ENCODE results near the gene TAS2R4. TPM values are rescaled to one million over a fixed set of nuclear protein-coding genes. Genes with fewer than 3 reads are reported as not detected.

Gene TAS2R4
- total RNA-seq, 1 experiment from 2014 or later = 0.66 TPM

- Histone ChIP-seq H3K4me1 (ENCODE audit: insufficient read depth, low read length) (no peaks in the 10 kb centered on the region), H3K79me1 (ENCODE audit: insufficient read depth, low read depth, low read length, poor library complexity, severe bottlenecking) (no peaks in the 10 kb centered on the region), H3K4me2 (ENCODE audit: insufficient read depth, insufficient read length, low read length) (no peak overlapping the region), H3K27ac (ENCODE audit: insufficient read length, low read depth, low read length) (no peak overlapping the region), H3K9ac (ENCODE audit: extremely low read depth, insufficient read length, low read length) (no peak overlapping the region), H3K9me3 (ENCODE audit: control insufficient read depth, low read depth, low read length) (peaks cover 22% of the 10 kb centered on the region), H3K79me2 (ENCODE audit: insufficient read depth, low read length) (no peaks in the 10 kb centered on the region), H2BK20ac (ENCODE audit: low read depth, low read length, poor library complexity, severe bottlenecking) (no peak overlapping the region), H3K14ac (ENCODE audit: insufficient read depth, low read length) (no peak overlapping the region), H2AFZ (ENCODE audit: low read length) (no peak overlapping the region), H4K5ac (ENCODE audit: insufficient read length, low read depth, low read length) (no peak overlapping the region), H3K23me2 (ENCODE audit: insufficient read length, low read depth, low read length, poor library complexity, severe bottlenecking) (no peaks in the 10 kb centered on the region), H2AK5ac (ENCODE audit: insufficient read length, low read length) (no peak overlapping the region), H3K18ac (ENCODE audit: insufficient read length, low read depth, low read length) (no peak overlapping the region), H4K91ac (ENCODE audit: insufficient read length, low read depth, low read length) (no peak overlapping the region), H2BK12ac (ENCODE audit: insufficient read length, low read depth, low read length) (no peak overlapping the region), H2BK120ac (ENCODE audit: low read depth, low read length, poor library complexity, severe bottlenecking) (no peak overlapping the region), H3T11ph (ENCODE audit: low read length) (no peak overlapping the region), H4K20me1 (ENCODE audit: control insufficient read depth, insufficient read depth, insufficient read length) (no peaks in the 10 kb centered on the region), H3K27me3 (ENCODE audit: insufficient read depth, low read length) (no peaks in the 10 kb centered on the region), H3K23ac (ENCODE audit: insufficient read length, low read depth, low read length) (no peak overlapping the region), H3K56ac (ENCODE audit: insufficient read length, low read depth, low read length) (no peak overlapping the region), H3K4ac (ENCODE audit: low read depth, low read length) (no peak overlapping the region), H2BK5ac (ENCODE audit: insufficient read length, low read length) (no peak overlapping the region), H2BK15ac (ENCODE audit: low read depth, low read length) (no peak overlapping the region), H4K8ac (replicated peaks; ENCODE audit: insufficient read length, low read depth, low read length) (no peak overlapping the region)
- peak; percentile 69 for TF ChIP-seq CTCF (conservative IDR thresholded peaks at IDR 0.05)
- H3K9me3 Mint-ChIP-seq = peaks cover 29 to 31% of the 10 kb centered on the region in 2 experiments
- peaks cover 84 to 96% (median 91%) of the 10 kb centered on the region in 3 experiments for H3K36me3 Mint-ChIP-seq (ENCODE audit: insufficient read depth in 1 of 3, low read depth in 3 of 3)
- DNase-seq = no peak
- no peak overlapping the region for H3K4me3 Mint-ChIP-seq
- no peaks in the 10 kb centered on the region for H3K27me3 Mint-ChIP-seq (ENCODE audit: low read depth)
- H3K4me1 Mint-ChIP-seq = no peaks in the 10 kb centered on the region
- H3K27ac Mint-ChIP-seq = no peak overlapping the region
- no CpG with 5 or more reads among the region's 13 CpGs for WGBS (ENCODE audit: extremely low coverage, insufficient read length, low lambda C conversion rate)
These were observed 23.8 kb upstream of the TAS2R4 start for GRCh38 chr7:141752634-141753033.
